Neural cell (in vitro differentiated cells): Measurements from ENCODE around the gene DYRK4.

ENCODE experiments used
- EP300 ChIP-seq: fragments of 450-650 bp; conservative IDR thresholded peaks from 2 replicates; pipeline ENCODE4 v1.6.1; 2014; ENCODE audit warnings: antibody characterized with exemption, mild to moderate bottlenecking, moderate library complexity; ENCODE audit not compliant: poor library complexity, severe bottlenecking
- TAF1 ChIP-seq: IDR thresholded peaks from 2 replicates; pipeline ENCODE4 v1.6.1; 2012; ENCODE audit warnings: low read depth
- TF ChIP-seq, protein P1 (sequence below): fragments of 450-650 bp; IDR thresholded peaks from 2 replicates; pipeline ENCODE4 v1.5.1; 2014; ENCODE audit warnings: antibody characterized with exemption, mild to moderate bottlenecking, moderate library complexity; ENCODE audit not compliant: poor library complexity, severe bottlenecking

GRCh38 chr12:4615667-4616066 is 53.7 kb downstream of the DYRK4 start:
- TF ChIP-seq, protein P1, sequence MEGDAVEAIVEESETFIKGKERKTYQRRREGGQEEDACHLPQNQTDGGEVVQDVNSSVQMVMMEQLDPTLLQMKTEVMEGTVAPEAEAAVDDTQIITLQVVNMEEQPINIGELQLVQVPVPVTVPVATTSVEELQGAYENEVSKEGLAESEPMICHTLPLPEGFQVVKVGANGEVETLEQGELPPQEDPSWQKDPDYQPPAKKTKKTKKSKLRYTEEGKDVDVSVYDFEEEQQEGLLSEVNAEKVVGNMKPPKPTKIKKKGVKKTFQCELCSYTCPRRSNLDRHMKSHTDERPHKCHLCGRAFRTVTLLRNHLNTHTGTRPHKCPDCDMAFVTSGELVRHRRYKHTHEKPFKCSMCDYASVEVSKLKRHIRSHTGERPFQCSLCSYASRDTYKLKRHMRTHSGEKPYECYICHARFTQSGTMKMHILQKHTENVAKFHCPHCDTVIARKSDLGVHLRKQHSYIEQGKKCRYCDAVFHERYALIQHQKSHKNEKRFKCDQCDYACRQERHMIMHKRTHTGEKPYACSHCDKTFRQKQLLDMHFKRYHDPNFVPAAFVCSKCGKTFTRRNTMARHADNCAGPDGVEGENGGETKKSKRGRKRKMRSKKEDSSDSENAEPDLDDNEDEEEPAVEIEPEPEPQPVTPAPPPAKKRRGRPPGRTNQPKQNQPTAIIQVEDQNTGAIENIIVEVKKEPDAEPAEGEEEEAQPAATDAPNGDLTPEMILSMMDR: no peak
- TF ChIP-seq EP300 (no peak), TAF1 (no peak)
